ENCODE measurements around the gene SF3A2.

The SF3A2 gene

DNA sequence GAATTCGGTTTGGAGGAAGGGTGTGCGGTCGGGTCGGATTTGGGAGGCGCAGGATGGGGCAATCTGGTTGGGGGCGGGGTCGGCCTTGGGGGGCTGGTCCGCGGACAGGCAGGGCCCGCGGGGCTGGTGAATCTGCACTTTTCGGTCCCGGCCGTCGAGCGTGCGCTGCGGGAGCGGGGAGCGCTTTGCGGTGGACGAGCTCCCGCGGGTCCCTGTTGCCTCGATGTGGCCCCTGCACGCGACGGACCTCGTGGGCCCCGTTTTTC lies 33.5 kb downstream of the SF3A2 start:
- peaks cover 18% of the 10 kb centered on the region for H3F3A ChIP-seq (ENCODE audit: low read depth)
- TF ChIP-seq, protein P1, sequence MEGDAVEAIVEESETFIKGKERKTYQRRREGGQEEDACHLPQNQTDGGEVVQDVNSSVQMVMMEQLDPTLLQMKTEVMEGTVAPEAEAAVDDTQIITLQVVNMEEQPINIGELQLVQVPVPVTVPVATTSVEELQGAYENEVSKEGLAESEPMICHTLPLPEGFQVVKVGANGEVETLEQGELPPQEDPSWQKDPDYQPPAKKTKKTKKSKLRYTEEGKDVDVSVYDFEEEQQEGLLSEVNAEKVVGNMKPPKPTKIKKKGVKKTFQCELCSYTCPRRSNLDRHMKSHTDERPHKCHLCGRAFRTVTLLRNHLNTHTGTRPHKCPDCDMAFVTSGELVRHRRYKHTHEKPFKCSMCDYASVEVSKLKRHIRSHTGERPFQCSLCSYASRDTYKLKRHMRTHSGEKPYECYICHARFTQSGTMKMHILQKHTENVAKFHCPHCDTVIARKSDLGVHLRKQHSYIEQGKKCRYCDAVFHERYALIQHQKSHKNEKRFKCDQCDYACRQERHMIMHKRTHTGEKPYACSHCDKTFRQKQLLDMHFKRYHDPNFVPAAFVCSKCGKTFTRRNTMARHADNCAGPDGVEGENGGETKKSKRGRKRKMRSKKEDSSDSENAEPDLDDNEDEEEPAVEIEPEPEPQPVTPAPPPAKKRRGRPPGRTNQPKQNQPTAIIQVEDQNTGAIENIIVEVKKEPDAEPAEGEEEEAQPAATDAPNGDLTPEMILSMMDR (conservative IDR thresholded peaks at IDR 0.05; ENCODE audit: low read length): no peak
- TF ChIP-seq EZH2phosphoT487 (IDR thresholded peaks at IDR 0.05; ENCODE audit: borderline replicate concordance): no peak
- H3K9ac ChIP-seq (ENCODE audit: low read depth, low read length, poor library complexity, severe bottlenecking): peak overlapping the region; percentile 96
- H3K4me3 ChIP-seq (ENCODE audit: low read length, poor library complexity, severe bottlenecking): peak overlapping the region; percentile 94
- H3K4me1 ChIP-seq (ENCODE audit: insufficient read depth, low read length, poor library complexity, severe bottlenecking): peaks cover 34% of the 10 kb centered on the region
- peaks cover 52% of the 10 kb centered on the region for H4K20me1 ChIP-seq (ENCODE audit: insufficient read depth, low read length, poor library complexity, severe bottlenecking)
- peaks cover 19% of the 10 kb centered on the region; the same call in 1 of the 2 replicates for H3K36me3 ChIP-seq (ENCODE audit: insufficient read depth, low read length)
- H3K9me3 ChIP-seq (ENCODE audit: insufficient read depth, low read depth, low read length): no peaks in the 10 kb centered on the region
- no peak overlapping the region for H2AFZ ChIP-seq (ENCODE audit: low read length)
- H3K4me2 ChIP-seq (ENCODE audit: low read depth, low read length, poor library complexity, severe bottlenecking): peak overlapping the region; percentile 53
- H3K27me3 ChIP-seq (ENCODE audit: insufficient read depth, low read length, poor library complexity, severe bottlenecking): peaks cover 12% of the 10 kb centered on the region
- H3K79me2 ChIP-seq (ENCODE audit: insufficient read depth, low read length): peaks cover 54% of the 10 kb centered on the region
- no peaks in the 10 kb centered on the region for H3K9me2 ChIP-seq (replicated peaks; ENCODE audit: low read depth, low read length)

DNA sequence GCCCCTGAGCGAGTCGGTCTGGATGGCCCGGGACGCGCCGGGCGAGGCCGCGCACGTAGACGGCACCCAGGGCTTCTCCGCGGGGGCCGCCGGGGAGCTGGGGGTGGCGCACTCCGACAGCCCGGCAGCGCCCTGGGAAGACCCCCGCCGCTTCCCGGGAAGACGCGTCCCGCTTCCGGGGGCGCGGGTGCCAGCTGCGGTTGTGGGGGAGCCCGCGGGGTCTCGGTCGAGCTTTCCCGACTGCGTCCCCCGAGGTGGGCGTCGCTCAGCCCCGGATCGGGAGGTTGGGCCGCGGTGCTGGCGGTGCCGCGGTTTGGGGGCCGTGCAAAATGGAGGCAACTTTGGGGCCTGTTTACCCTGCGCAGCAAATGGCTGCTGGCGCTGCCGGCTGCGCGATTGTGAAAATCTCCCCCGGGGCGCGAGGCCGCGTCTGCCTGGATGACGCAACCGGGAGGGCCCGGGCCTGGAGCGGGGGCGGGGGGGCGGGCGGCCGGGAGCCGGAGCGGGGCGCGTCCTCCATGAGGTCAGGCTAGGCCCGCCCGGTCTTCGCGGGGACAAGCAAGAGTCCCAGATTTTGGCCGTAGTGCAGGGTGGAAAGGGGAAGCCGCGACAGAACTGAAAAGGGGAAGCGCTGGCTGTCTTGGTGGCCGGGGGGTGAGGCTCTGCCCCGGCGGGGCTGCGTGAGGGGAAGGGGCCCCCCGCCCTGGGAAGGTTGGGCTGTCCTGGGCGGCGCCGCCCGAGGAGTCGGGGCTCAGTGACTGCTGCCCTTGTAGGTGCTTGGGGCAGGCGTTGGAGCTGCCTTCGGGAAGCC lies 34.0 kb downstream of the SF3A2 start:
- Histone ChIP-seq H2AFZ (ENCODE audit: low read length) (no peak overlapping the region), H3K9me2 (replicated peaks; ENCODE audit: low read depth, low read length) (no peaks in the 10 kb centered on the region), H3F3A (ENCODE audit: low read depth) (peaks cover 18% of the 10 kb centered on the region), H3K4me3 (ENCODE audit: low read length, poor library complexity, severe bottlenecking) (peak overlapping the region; percentile 94), H3K79me2 (ENCODE audit: insufficient read depth, low read length) (peaks cover 60% of the 10 kb centered on the region), H3K27me3 (ENCODE audit: insufficient read depth, low read length, poor library complexity, severe bottlenecking) (peaks cover 12% of the 10 kb centered on the region), H3K36me3 (ENCODE audit: insufficient read depth, low read length) (peaks cover 19% of the 10 kb centered on the region; the same call in 1 of the 2 replicates), H3K9ac (ENCODE audit: low read depth, low read length, poor library complexity, severe bottlenecking) (peak overlapping the region; percentile 96), H4K20me1 (ENCODE audit: insufficient read depth, low read length, poor library complexity, severe bottlenecking) (peaks cover 52% of the 10 kb centered on the region), H3K4me2 (ENCODE audit: low read depth, low read length, poor library complexity, severe bottlenecking) (peak overlapping the region; percentile 83), H3K9me3 (ENCODE audit: insufficient read depth, low read depth, low read length) (no peaks in the 10 kb centered on the region), H3K4me1 (ENCODE audit: insufficient read depth, low read length, poor library complexity, severe bottlenecking) (peaks cover 34% of the 10 kb centered on the region)
- TF ChIP-seq, protein P1 (conservative IDR thresholded peaks at IDR 0.05; ENCODE audit: low read length): no peak
- no peak for TF ChIP-seq EZH2phosphoT487 (IDR thresholded peaks at IDR 0.05; ENCODE audit: borderline replicate concordance)

DNA sequence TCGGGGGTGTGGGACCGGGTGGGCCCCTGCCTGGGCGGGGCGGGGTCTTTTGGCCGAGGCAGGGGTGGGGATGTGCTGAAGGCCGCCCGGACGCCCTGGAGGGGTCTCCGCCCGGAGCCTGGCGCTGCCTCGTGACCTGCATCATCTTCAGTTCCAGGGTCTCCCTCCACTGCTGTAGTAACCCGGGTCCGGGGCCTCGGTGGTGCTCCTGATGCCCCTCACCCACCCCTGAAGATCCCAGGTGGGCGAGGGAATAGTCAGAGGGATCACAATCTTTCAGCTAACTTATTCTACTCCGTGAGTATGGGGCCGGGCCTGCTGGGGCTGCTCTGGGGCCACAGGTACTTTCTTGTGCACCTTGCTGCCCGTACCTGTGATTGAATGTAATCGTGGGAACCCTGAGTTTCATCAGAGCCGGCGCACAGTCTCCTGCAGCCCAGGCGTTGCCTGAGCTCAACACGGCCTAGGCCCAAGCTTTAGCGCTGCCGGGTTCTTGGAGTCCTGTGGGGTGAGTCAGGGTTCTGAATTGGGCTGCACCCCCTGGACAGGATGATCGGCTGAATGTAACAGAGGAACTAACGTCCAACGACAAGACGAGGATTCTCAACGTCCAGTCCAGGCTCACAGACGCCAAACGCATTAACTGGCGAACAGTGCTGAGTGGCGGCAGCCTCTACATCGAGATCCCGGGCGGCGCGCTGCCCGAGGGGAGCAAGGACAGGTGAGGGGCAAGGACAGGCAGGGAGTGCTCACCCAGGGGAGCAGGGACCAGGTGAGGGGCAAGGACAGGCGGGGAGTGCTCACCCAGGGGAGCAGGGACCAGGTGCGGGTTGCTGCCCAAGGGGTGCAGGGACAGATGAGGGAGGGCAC lies 34.8 kb downstream of the SF3A2 start:
- Histone ChIP-seq H3K79me2 (ENCODE audit: insufficient read depth, low read length) (peaks cover 63% of the 10 kb centered on the region), H3K4me1 (ENCODE audit: insufficient read depth, low read length, poor library complexity, severe bottlenecking) (peaks cover 33% of the 10 kb centered on the region), H3K9me3 (ENCODE audit: insufficient read depth, low read depth, low read length) (no peaks in the 10 kb centered on the region), H2AFZ (ENCODE audit: low read length) (no peak overlapping the region), H3K9me2 (replicated peaks; ENCODE audit: low read depth, low read length) (no peaks in the 10 kb centered on the region), H4K20me1 (ENCODE audit: insufficient read depth, low read length, poor library complexity, severe bottlenecking) (peaks cover 52% of the 10 kb centered on the region), H3K4me2 (ENCODE audit: low read depth, low read length, poor library complexity, severe bottlenecking) (peak overlapping the region; percentile 83), H3K27me3 (ENCODE audit: insufficient read depth, low read length, poor library complexity, severe bottlenecking) (peaks cover 12% of the 10 kb centered on the region), H3K36me3 (ENCODE audit: insufficient read depth, low read length) (peaks cover 19% of the 10 kb centered on the region; the same call in 1 of the 2 replicates), H3F3A (ENCODE audit: low read depth) (peaks cover 18% of the 10 kb centered on the region), H3K9ac (ENCODE audit: low read depth, low read length, poor library complexity, severe bottlenecking) (peak overlapping the region; percentile 96), H3K4me3 (ENCODE audit: low read length, poor library complexity, severe bottlenecking) (peak overlapping the region; percentile 94)
- TF ChIP-seq EZH2phosphoT487 (IDR thresholded peaks at IDR 0.05; ENCODE audit: borderline replicate concordance): no peak
- TF ChIP-seq, protein P1 (conservative IDR thresholded peaks at IDR 0.05; ENCODE audit: low read length): no peak
